HUES64 (cell line): ENCODE results near the gene PLCXD1.

Experiments used
- H3K27ac ChIP-seq: 2 replicates; pipeline ENCODE4 v1.7.0; 2013; ENCODE audit warnings: low read depth, low read length, inconsistent platforms
- H3K27me3 ChIP-seq: 2 replicates; pipeline ENCODE4 v1.6.1; 2013; ENCODE audit warnings: mild to moderate bottlenecking, low read length; ENCODE audit not compliant: insufficient read depth
- H3K36me3 ChIP-seq: 2 replicates; pipeline ENCODE4 v1.6.1; 2013; ENCODE audit warnings: mild to moderate bottlenecking, low read length; ENCODE audit not compliant: insufficient read depth
- H3K4me1 ChIP-seq: 2 replicates; pipeline ENCODE4 v1.6.1; 2013; ENCODE audit warnings: mild to moderate bottlenecking, low read length, moderate library complexity; ENCODE audit not compliant: insufficient read depth
- H3K4me3 ChIP-seq: 2 replicates; pipeline ENCODE4 v1.5.1; 2013; ENCODE audit warnings: mild to moderate bottlenecking, low read length, moderate library complexity
- H3K9ac ChIP-seq: 2 replicates; pipeline ENCODE4 v1.6.1; 2013; ENCODE audit warnings: mild to moderate bottlenecking, low read depth, low read length
- H3K9me3 ChIP-seq: 2 replicates; pipeline ENCODE4 v1.6.1; 2013; ENCODE audit warnings: low read depth, low read length; ENCODE audit not compliant: insufficient read depth
- WGBS: fragments of 150-250, 120-280 bp; methylation state at CpG from one replicate; pipeline ENCODE4 v1.1.7; 2013; ENCODE audit warnings: missing lambda C conversion rate; 5-methylcytosine and 5-hydroxymethylcytosine counted together

PLCXD1 gene

GRCh38 chrX:341541-342101 is 60.4 kb downstream of the PLCXD1 start:
- Histone ChIP-seq H3K4me1 (no peaks in the 10 kb centered on the region), H3K36me3 (peaks cover 28% of the 10 kb centered on the region)
- WGBS: 93% methylated on average over 36 of the region's 36 CpGs

DNA sequence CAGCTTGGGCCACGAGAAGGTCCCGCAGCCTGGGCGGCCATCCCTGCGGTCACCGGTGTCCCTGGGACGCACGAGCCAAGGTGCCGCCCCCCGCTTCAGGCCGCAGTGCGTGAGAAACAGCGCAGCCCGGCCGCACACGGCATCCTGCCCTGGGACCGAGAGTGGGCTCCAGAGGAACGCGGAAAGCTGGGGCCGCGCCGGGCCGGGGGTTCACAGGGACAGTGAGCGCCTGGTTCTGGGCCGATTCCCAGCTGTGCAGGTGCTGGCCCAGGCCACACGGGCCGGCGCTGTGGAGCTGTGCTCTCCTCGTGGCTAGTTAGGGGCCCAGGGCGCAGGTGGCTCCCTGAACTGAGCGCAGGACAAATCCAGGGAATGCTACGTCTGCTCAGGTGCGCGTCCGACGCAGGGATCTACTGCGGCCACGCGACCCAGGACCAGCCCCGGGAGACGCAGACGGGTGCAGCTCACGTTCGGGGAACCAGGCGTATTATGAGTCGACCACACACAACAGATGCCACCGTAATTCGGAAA is 63.3 kb downstream of the PLCXD1 start:
- Histone ChIP-seq H3K36me3 (peaks cover 30% of the 10 kb centered on the region), H3K4me3 (no peak overlapping the region)

More at GRCh38 chrX:341541-342101, 60.4 kb downstream of the PLCXD1 start:
- Histone ChIP-seq H3K27ac (no peak overlapping the region), H3K4me3 (no peak overlapping the region), H3K27me3 (no peaks in the 10 kb centered on the region), H3K9me3 (no peaks in the 10 kb centered on the region), H3K9ac (no peak overlapping the region)

GRCh38 chrX:345020-345925 is 64.1 kb downstream of the PLCXD1 start:
- WGBS: 96% methylated on average over 57 of the region's 63 CpGs
- Histone ChIP-seq H3K9ac (no peak overlapping the region), H3K36me3 (peaks cover 30% of the 10 kb centered on the region), H3K9me3 (no peaks in the 10 kb centered on the region), H3K4me3 (no peak overlapping the region), H3K27ac (no peak overlapping the region), H3K4me1 (no peaks in the 10 kb centered on the region), H3K27me3 (no peaks in the 10 kb centered on the region)

More for the DNA sequence above, 63.3 kb downstream of the PLCXD1 start:
- no peak overlapping the region for H3K9ac ChIP-seq
- no peak overlapping the region for H3K27ac ChIP-seq
- H3K9me3 ChIP-seq: no peaks in the 10 kb centered on the region
- 96% methylated on average over 47 of the region's 47 CpGs for WGBS
- H3K4me1 ChIP-seq: no peaks in the 10 kb centered on the region
- H3K27me3 ChIP-seq: no peaks in the 10 kb centered on the region

- Histone ChIP-seq H3K27me3 (no peaks in the 10 kb centered on the region), H3K9me3 (no peaks in the 10 kb centered on the region), H3K36me3 (peaks cover 32% of the 10 kb centered on the region), H3K4me3 (no peak overlapping the region), H3K4me1 (no peaks in the 10 kb centered on the region), H3K9ac (no peak overlapping the region), H3K27ac (no peak overlapping the region)
- 95% methylated on average over 74 of the region's 75 CpGs for WGBS
Measured at GRCh38 chrX:346034-346813, 65.0 kb downstream of the PLCXD1 start.

- Histone ChIP-seq H3K4me1 (no peaks in the 10 kb centered on the region), H3K36me3 (peaks cover 36% of the 10 kb centered on the region), H3K9me3 (no peaks in the 10 kb centered on the region), H3K4me3 (no peak overlapping the region), H3K9ac (no peak overlapping the region), H3K27me3 (no peaks in the 10 kb centered on the region), H3K27ac (no peak overlapping the region)
- WGBS: 96% methylated on average over 59 of the region's 59 CpGs
Measured at GRCh38 chrX:347351-348117, 66.4 kb downstream of the PLCXD1 start.

DNA sequence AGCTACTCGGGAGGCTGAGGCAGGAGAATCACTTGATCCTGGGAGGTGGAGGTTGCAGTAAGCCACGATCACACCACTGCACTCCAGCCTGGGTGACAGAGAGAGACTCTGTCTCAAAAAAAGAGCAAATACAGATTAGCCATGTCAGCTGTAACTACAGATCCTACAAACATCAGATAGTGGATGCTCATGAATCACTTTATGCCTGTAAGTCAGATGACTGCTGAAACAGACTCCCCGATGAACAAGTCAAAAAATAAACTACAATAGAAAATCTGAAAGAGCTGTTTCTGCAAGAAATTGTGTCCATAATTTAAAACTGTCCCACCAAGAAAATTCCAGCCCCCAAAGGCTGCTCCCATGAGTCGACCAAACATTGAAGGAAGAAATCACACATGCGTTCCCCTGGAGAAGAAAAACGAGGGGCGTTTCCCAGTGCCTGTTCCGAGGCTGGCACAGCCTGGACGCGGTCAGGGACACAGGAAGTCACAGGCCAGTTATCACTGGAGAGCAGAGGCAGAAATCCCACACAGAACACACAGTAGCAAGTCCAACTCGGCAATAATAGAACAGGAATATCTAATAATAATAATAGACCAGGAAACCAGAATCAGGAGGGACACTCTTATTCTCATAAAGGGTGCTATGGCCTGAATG is 67.4 kb downstream of the PLCXD1 start:
- WGBS: 92% methylated on average over 10 of the region's 11 CpGs
- Histone ChIP-seq H3K9me3 (no peaks in the 10 kb centered on the region), H3K4me3 (no peak overlapping the region), H3K36me3 (peaks cover 39% of the 10 kb centered on the region), H3K27ac (no peak overlapping the region), H3K27me3 (no peaks in the 10 kb centered on the region), H3K9ac (no peak overlapping the region), H3K4me1 (no peaks in the 10 kb centered on the region)

DNA sequence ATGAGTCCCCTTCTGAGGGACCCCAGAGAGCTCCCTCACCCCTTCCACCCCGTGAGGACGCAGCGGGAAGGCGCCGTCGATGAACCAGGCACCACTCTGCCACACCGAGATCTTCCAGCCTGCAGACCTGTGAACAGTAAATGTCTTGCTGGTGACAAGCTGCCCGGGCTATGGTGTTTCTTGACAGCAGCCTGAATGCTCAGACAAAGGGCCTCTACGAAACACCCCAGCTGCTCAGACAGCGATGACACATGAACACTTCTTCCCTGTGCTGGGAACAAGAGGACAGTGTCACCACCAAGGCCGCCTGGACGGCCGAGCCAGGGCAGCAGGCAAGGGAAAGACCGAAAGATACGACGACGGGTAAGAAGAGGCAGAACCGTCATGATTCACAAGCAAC is 68.0 kb downstream of the PLCXD1 start:
- Histone ChIP-seq H3K9me3 (no peaks in the 10 kb centered on the region), H3K36me3 (peaks cover 39% of the 10 kb centered on the region), H3K27me3 (no peaks in the 10 kb centered on the region), H3K4me3 (no peak overlapping the region), H3K27ac (no peak overlapping the region), H3K9ac (no peak overlapping the region), H3K4me1 (no peaks in the 10 kb centered on the region)
- WGBS: 95% methylated on average over 18 of the region's 18 CpGs

DNA sequence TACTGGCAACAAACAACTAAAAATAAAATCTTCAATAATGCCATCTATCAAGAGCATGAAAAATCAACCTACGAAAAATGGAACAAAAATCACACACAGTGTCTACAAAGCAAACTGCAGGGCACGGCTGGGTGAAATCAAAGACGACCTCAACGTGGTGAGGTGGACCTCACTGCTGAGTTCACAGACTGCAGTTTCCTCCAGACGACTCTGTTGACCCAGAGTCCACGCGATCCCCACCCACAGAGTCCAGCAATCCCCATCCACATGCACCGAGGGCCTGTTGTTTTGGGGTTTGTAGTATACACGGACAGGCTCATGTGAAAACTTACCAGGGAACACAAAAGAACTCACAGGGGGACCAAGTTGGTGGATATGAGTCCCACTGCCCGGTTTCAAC is 68.5 kb downstream of the PLCXD1 start:
- WGBS: 94% methylated on average over 10 of the region's 10 CpGs
- H3K36me3 ChIP-seq: peaks cover 36% of the 10 kb centered on the region

GRCh38 chrX:350148-350533 is 69.0 kb downstream of the PLCXD1 start:
- Histone ChIP-seq H3K27ac (no peak overlapping the region), H3K9me3 (no peaks in the 10 kb centered on the region), H3K4me3 (no peak overlapping the region), H3K4me1 (no peaks in the 10 kb centered on the region), H3K36me3 (peaks cover 35% of the 10 kb centered on the region), H3K27me3 (no peaks in the 10 kb centered on the region), H3K9ac (no peak overlapping the region)
- WGBS: 94% methylated on average over 20 of the region's 20 CpGs

More for the DNA sequence above, 68.5 kb downstream of the PLCXD1 start:
- Histone ChIP-seq H3K9ac (no peak overlapping the region), H3K4me1 (no peaks in the 10 kb centered on the region), H3K27me3 (no peaks in the 10 kb centered on the region), H3K27ac (no peak overlapping the region), H3K9me3 (no peaks in the 10 kb centered on the region), H3K4me3 (no peak overlapping the region)
